ENCODE results near the gene BCL7C. TPM values are rescaled to one million over a fixed set of nuclear protein-coding genes. Genes with fewer than 3 reads are reported as not detected.

Gene BCL7C
- total and polyA plus RNA-seq, 2 of the 8 experiments (the other 6 are each of a cell fraction or from before 2014, with no cell fraction given): 8.6 to 17.2 TPM

DNA sequence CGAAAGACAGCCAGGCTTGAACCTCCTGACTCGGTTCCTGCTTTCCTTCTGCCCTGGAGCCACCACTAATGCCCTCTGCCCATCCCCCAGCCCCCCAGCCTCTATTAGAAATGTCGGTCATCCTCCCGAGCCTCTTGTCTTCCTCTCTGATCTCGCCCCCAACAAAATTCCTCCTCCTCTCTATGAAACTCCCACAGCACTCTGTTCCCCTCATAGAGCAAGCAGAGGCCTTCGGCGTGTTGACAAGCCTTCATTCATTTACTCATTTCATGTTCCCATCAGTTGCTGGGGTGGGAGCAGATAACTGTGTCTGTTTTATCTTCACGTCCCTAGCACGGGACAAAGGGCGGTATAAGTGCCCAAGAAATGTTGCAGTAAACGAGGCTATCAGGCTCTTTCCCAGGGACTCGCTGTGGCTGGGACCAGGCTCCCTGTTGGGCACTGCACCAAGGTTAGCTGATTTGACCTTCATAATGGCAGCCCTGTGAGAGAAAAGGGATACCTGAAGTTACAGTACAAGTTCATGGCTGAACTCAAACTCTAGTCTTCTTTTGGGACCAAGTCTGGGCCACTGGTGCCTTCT lies 37.3 kb upstream of the BCL7C start (continued):
- TF ChIP-seq TCF12 (IDR thresholded peaks at IDR 0.05; ENCODE audit: low read depth, low read length) (no peak), CBX5 (IDR thresholded peaks at IDR 0.05; ENCODE audit: low read depth, low read length) (no peak)
